ENCODE measurements around the gene VEGFC.

VEGFC gene

DNA sequence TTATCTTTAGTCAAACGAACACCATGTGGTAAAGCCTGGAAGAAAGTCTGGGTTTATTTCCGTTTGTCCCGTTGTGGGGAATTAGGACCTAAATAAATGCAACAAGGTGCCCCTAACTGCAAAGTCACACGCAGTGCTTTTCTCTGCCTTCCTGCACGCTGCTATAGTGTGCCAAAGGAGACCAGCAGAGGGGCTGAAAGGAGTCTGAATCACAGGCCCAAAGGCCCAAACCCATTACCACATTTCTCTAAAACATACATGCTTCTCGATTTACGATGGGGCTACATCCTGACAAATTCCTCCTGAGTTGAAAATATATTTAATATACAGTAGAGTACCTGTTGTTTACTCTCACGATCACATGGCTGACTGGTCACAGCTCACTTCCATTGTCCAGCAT, 4.5 kb downstream of the VEGFC start:
- Histone ChIP-seq H3K79me2 (ENCODE audit: insufficient read depth, low read depth) (no peaks in the 10 kb centered on the region), H3K27ac (no peak overlapping the region), H3K36me3 (ENCODE audit: insufficient read depth) (no peaks in the 10 kb centered on the region), H3K4me3 (IDR thresholded peaks at IDR 0.05; ENCODE audit: insufficient read depth, low read depth, low read length) (no peak overlapping the region), H2AFZ (ENCODE audit: low read depth) (no peak overlapping the region), H3K9ac (no peak overlapping the region), H4K20me1 (ENCODE audit: insufficient read depth) (no peaks in the 10 kb centered on the region), H3K4me2 (no peak overlapping the region), H3K27me3 (ENCODE audit: insufficient read depth, low read depth) (peaks cover 3% of the 10 kb centered on the region; the same call in 1 of the 2 replicates), H3K4me1 (ENCODE audit: low read depth, poor library complexity, severe bottlenecking) (peaks cover 4% of the 10 kb centered on the region)
- TF ChIP-seq, protein P1, sequence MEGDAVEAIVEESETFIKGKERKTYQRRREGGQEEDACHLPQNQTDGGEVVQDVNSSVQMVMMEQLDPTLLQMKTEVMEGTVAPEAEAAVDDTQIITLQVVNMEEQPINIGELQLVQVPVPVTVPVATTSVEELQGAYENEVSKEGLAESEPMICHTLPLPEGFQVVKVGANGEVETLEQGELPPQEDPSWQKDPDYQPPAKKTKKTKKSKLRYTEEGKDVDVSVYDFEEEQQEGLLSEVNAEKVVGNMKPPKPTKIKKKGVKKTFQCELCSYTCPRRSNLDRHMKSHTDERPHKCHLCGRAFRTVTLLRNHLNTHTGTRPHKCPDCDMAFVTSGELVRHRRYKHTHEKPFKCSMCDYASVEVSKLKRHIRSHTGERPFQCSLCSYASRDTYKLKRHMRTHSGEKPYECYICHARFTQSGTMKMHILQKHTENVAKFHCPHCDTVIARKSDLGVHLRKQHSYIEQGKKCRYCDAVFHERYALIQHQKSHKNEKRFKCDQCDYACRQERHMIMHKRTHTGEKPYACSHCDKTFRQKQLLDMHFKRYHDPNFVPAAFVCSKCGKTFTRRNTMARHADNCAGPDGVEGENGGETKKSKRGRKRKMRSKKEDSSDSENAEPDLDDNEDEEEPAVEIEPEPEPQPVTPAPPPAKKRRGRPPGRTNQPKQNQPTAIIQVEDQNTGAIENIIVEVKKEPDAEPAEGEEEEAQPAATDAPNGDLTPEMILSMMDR (conservative IDR thresholded peaks at IDR 0.05; ENCODE audit: low read depth, low read length) = no peak

DNA sequence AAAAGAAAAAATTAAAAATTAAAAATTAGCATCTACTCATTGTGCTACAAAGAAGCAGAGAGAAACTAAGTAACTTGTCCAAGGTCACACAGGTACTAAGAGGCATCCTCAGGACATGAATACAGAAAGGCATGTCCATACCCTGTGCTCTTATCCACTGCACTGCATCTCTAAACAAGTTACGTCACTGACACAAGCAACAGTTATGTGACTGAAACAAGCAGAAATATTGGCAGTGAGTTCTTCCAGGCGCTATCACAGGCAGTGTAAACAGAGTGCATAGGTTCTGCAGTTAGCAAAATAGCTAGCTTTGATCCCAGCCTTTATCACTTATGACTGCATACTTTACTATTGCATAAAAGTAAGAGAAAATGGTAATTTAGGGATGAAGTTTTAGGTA, 7.9 kb downstream of the VEGFC start:
- Histone ChIP-seq H3K79me2 (ENCODE audit: insufficient read depth, low read depth) (no peaks in the 10 kb centered on the region), H3K9ac (no peak overlapping the region), H3K4me1 (ENCODE audit: low read depth, poor library complexity, severe bottlenecking) (no peaks in the 10 kb centered on the region), H3K4me2 (no peak overlapping the region), H3K27ac (no peak overlapping the region), H3K36me3 (ENCODE audit: insufficient read depth) (no peaks in the 10 kb centered on the region), H2AFZ (ENCODE audit: low read depth) (no peak overlapping the region), H3K27me3 (ENCODE audit: insufficient read depth, low read depth) (no peaks in the 10 kb centered on the region), H3K4me3 (IDR thresholded peaks at IDR 0.05; ENCODE audit: insufficient read depth, low read depth, low read length) (no peak overlapping the region), H4K20me1 (ENCODE audit: insufficient read depth) (no peaks in the 10 kb centered on the region)
- TF ChIP-seq, protein P1 (conservative IDR thresholded peaks at IDR 0.05; ENCODE audit: low read depth, low read length) = no peak

DNA sequence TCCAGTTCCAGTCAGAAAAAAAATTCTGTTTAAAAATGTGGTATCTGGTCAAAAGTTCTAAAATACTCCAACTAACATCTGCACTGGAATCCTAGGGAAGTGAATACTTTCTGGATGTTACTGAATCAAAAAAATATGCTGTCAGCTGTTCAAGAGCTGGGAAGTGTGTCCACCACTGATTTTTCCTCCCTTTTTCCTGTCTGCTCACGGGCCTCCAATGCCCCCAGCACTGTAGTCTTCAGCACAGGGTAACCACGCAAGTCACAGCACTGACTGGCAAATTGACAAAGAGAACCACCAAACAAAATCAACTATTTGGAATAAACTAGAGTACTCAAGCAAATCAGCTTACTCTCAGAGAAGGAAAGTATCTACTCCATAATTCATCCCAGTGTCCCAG, 9.9 kb downstream of the VEGFC start:
- H3K4me3 ChIP-seq (IDR thresholded peaks at IDR 0.05; ENCODE audit: insufficient read depth, low read depth, low read length) = no peak overlapping the region
- H3K27me3 ChIP-seq (ENCODE audit: insufficient read depth, low read depth) = no peaks in the 10 kb centered on the region
- H4K20me1 ChIP-seq (ENCODE audit: insufficient read depth) = no peaks in the 10 kb centered on the region
- H3K4me1 ChIP-seq (ENCODE audit: low read depth, poor library complexity, severe bottlenecking) = no peaks in the 10 kb centered on the region
- TF ChIP-seq, protein P1 (conservative IDR thresholded peaks at IDR 0.05; ENCODE audit: low read depth, low read length) = no peak
- H3K36me3 ChIP-seq (ENCODE audit: insufficient read depth) = no peaks in the 10 kb centered on the region
- H3K9ac ChIP-seq = no peak overlapping the region
- H3K79me2 ChIP-seq (ENCODE audit: insufficient read depth, low read depth) = no peaks in the 10 kb centered on the region
- H3K4me2 ChIP-seq = no peak overlapping the region
- no peak overlapping the region for H3K27ac ChIP-seq
- no peak overlapping the region for H2AFZ ChIP-seq (ENCODE audit: low read depth)

DNA sequence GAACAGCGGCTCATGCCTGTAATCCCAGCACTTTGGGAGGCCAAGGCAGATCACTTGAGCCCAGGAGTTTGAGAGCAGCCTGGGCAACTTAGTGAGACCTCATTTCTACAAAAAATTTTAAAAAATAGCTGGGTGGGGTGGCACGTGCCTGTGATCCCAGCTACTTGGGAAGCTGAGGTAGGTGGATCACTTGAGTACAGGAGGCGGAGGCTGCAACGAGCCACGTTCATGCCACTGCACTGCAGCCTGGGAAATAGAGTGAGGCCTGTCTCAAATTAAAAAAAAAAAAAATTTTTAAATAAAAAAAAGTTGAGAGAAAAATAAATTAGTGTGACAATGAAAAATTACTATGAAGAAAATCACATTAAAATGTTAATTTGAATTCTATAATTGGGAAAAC, 10.5 kb downstream of the VEGFC start:
- TF ChIP-seq, protein P1 (conservative IDR thresholded peaks at IDR 0.05; ENCODE audit: low read depth, low read length) = no peak
- Histone ChIP-seq H4K20me1 (ENCODE audit: insufficient read depth) (no peaks in the 10 kb centered on the region), H2AFZ (ENCODE audit: low read depth) (no peak overlapping the region), H3K9ac (no peak overlapping the region), H3K4me1 (ENCODE audit: low read depth, poor library complexity, severe bottlenecking) (no peaks in the 10 kb centered on the region), H3K4me3 (IDR thresholded peaks at IDR 0.05; ENCODE audit: insufficient read depth, low read depth, low read length) (no peak overlapping the region), H3K4me2 (no peak overlapping the region), H3K79me2 (ENCODE audit: insufficient read depth, low read depth) (no peaks in the 10 kb centered on the region), H3K36me3 (ENCODE audit: insufficient read depth) (no peaks in the 10 kb centered on the region), H3K27ac (no peak overlapping the region), H3K27me3 (ENCODE audit: insufficient read depth, low read depth) (no peaks in the 10 kb centered on the region)

DNA sequence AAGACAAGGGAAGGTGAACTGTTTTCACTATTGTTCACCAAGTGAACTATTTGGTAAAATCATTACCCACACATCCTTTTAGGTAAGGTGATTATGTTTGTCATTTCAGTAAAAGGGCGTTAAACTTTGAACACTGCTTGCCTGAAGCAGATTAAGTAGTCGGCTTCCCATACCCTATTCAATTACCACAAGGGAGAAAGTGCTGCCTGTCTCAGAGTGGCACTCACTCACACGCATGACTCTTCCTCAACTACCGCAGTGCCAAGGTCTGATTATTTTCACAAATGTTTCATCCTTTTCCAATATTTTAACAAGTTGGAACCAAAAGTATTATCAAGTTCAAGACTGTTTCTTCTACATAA, 11.0 kb downstream of the VEGFC start:
- Histone ChIP-seq H2AFZ (ENCODE audit: low read depth) (no peak overlapping the region), H3K4me3 (IDR thresholded peaks at IDR 0.05; ENCODE audit: insufficient read depth, low read depth, low read length) (no peak overlapping the region), H3K9ac (no peak overlapping the region), H3K27ac (no peak overlapping the region), H3K36me3 (ENCODE audit: insufficient read depth) (no peaks in the 10 kb centered on the region), H3K4me2 (no peak overlapping the region), H4K20me1 (ENCODE audit: insufficient read depth) (no peaks in the 10 kb centered on the region), H3K27me3 (ENCODE audit: insufficient read depth, low read depth) (no peaks in the 10 kb centered on the region), H3K79me2 (ENCODE audit: insufficient read depth, low read depth) (no peaks in the 10 kb centered on the region), H3K4me1 (ENCODE audit: low read depth, poor library complexity, severe bottlenecking) (no peaks in the 10 kb centered on the region)
- TF ChIP-seq, protein P1 (conservative IDR thresholded peaks at IDR 0.05; ENCODE audit: low read depth, low read length) = no peak
